AG20443 (cell line): ENCODE results near the gene KRT76.

Experiments
- DNase-seq: peaks from one replicate; pipeline ENCODE4 v3.0.0; 2012; ENCODE audit warnings: low spot score, mixed read lengths

KRT76 gene

DNA sequence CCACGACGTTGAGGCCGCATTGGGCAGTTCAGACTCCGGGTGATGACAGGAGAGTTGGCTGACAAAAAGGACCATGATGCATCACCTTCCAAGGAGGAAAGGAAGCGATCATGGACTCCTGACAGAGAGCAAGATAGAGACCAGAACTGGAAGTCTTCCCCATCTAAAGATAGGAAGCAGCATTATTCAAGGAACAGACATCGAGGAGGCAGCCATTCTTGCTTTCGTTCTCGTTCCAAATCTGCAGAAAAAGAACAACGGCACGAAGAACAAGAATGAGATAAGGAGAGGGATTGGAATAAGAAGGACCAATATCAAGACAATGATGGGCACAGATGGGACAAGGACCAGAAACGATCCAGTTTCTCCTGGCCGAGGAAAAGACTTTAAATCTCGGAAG lies 46.8 kb downstream of the KRT76 start:
- DNase-seq = no peak

GRCh38 chr12:52729147-52729546 lies 48.0 kb downstream of the KRT76 start:
- no peak for DNase-seq

DNA sequence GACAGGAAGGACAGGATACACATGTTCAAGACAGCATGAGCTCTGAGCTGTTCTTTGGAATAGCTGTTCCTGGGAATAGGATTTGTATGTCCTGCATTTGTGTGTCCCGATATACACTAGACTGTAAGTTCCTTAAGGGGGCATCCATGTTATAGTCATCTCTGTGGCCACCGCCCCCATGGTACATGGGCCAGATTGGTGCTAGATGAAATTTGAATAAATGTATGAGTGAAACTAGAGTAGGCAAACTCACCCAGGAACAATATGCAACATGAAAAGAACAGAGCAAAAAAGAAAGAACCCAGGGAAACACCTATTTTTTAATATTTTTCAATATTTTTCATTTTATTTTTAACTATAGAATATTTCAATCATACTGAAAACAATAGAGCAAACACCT lies 48.8 kb downstream of the KRT76 start:
- no peak for DNase-seq

- DNase-seq = no peak
These were observed 50.1 kb downstream of the KRT76 start for GRCh38 chr12:52727037-52727436.

GRCh38 chr12:52726451-52726850 lies 50.7 kb downstream of the KRT76 start:
- no peak for DNase-seq

GRCh38 chr12:52724384-52724783 lies 52.8 kb downstream of the KRT76 start:
- DNase-seq = no peak

GRCh38 chr12:52722680-52723079 lies 54.5 kb downstream of the KRT76 start:
- DNase-seq = no peak

DNA sequence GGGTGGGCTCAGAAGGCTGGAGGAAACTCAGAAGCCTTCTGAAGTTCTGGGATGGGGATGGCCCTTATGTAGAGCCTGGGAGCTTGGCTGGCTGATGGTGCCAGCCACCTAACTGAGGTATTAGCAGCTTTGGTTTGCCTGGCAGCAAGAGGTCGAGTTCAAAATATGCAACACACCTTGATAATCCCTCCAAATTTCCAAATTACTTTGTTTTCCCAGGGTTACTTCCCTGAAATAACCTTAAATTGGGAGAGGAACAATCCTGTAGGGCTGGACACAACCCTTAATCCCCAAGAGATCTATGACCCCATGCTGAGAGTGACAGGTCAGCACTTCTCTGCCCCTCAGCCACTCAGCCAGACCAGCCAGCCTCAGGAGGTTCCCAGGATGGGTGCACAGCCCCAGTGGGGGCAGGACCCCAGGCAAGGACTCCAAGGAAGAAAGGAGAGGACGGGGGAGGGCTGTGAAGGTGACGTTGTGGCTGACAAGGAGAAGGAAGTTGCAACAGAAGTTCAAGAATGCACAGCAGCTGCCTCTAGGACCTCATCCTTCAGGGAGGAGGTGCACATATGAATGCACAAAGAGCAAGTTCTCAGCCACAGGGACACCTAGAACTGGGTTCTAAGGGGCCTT lies 55.2 kb downstream of the KRT76 start:
- no peak for DNase-seq

- DNase-seq = no peak
These were observed 56.7 kb downstream of the KRT76 start for GRCh38 chr12:52720365-52720886.
